WTC11 (cell line): Measurements from ENCODE around the gene WDR90. TPM values are rescaled to one million over a fixed set of nuclear protein-coding genes. Genes with fewer than 3 reads are reported as not detected.

Experiments used
- ATAC-seq: fragments of 200-7000 bp; cut with Tn5 transposase; 2 replicates; pipeline ENCODE4 v1.10.0; 2021; ENCODE audit warnings: mild to moderate bottlenecking, moderate library complexity
- CTCF ChIA-PET: fragments of 300-600 bp; sonication (Branson Sonifier 250); formaldehyde crosslinking; loops from one replicate; lab custom pipeline; 2021; ENCODE audit warnings: antibody characterized with exemption; lab: Charles Lee
- POLR2A ChIA-PET: fragments of 350-600 bp; sonication (Branson Sonifier 250); formaldehyde crosslinking; loops from one replicate; lab custom pipeline; 2021; ENCODE audit warnings: antibody characterized with exemption; lab: Charles Lee
- DNase-seq: peaks from one replicate; pipeline ENCODE4 v3.0.0; 2021; ENCODE audit warnings: low spot score
- H3K27ac Mint-ChIP-seq: 2 replicates; pipeline ENCODE4 v1.8.0; 2021; ENCODE audit warnings: mixed read lengths
- H3K27me3 Mint-ChIP-seq: 2 replicates; pipeline ENCODE4 v1.8.0; 2021; ENCODE audit warnings: low read depth, mild to moderate bottlenecking, moderate library complexity, mixed read lengths
- H3K36me3 Mint-ChIP-seq: 2 replicates; pipeline ENCODE4 v1.8.0; 2021; ENCODE audit warnings: mixed read lengths
- H3K4me1 Mint-ChIP-seq: 2 replicates; pipeline ENCODE4 v1.8.0; 2022; ENCODE audit warnings: mixed read lengths
- H3K4me3 Mint-ChIP-seq: 2 replicates; pipeline ENCODE4 v1.8.0; 2021; ENCODE audit warnings: mild to moderate bottlenecking, moderate library complexity, mixed read lengths
- H3K9me3 Mint-ChIP-seq: 2 replicates; pipeline ENCODE4 v1.8.0; 2021; ENCODE audit warnings: mixed read lengths
- AFF4 ChIP-seq: sonication (generic); formaldehyde crosslinking; IDR thresholded peaks from 2 replicates; pipeline ENCODE4 v1.8.1; 2023; ENCODE audit warnings: mild to moderate bottlenecking, missing genetic modification reagents, borderline replicate concordance
- ATF1 ChIP-seq: sonication (generic); formaldehyde crosslinking; IDR thresholded peaks from 2 replicates; pipeline ENCODE4 v1.8.1; 2023; ENCODE audit warnings: mild to moderate bottlenecking, moderate library complexity, missing genetic modification reagents
- ATF2 ChIP-seq: sonication (generic); formaldehyde crosslinking; IDR thresholded peaks from 2 replicates; pipeline ENCODE4 v1.8.1; 2022; ENCODE audit warnings: low read depth, missing genetic modification reagents, borderline replicate concordance
- CREM ChIP-seq: sonication (generic); formaldehyde crosslinking; IDR thresholded peaks from 2 replicates; pipeline ENCODE4 v1.8.1; 2022; ENCODE audit warnings: mild to moderate bottlenecking, missing genetic modification reagents, moderate library complexity
- CTCF ChIP-seq: fragments of 200-600 bp; IDR thresholded peaks from 2 replicates; pipeline ENCODE4 v1.8.0; 2022; ENCODE audit warnings: antibody characterized with exemption
- ELF4 ChIP-seq: sonication (generic); formaldehyde crosslinking; IDR thresholded peaks from 2 replicates; pipeline ENCODE4 v1.8.1; 2022; ENCODE audit warnings: low read depth, mild to moderate bottlenecking, moderate library complexity, missing genetic modification reagents
- ETV6 ChIP-seq: sonication (generic); formaldehyde crosslinking; IDR thresholded peaks from 2 replicates; pipeline ENCODE4 v1.8.1; 2022; ENCODE audit warnings: mild to moderate bottlenecking, missing genetic modification reagents
- FOXP4 ChIP-seq: sonication (generic); formaldehyde crosslinking; IDR thresholded peaks from 2 replicates; pipeline ENCODE4 v1.8.0; 2022; ENCODE audit warnings: mild to moderate bottlenecking, missing genetic modification reagents
- HMGA2 ChIP-seq: fragments of 250-450 bp; sonication (Bioruptor Pico); IDR thresholded peaks from 2 replicates; pipeline ENCODE4 v1.4.0; 2021; ENCODE audit warnings: mild to moderate bottlenecking, moderate library complexity
- MYBL2 ChIP-seq: sonication (generic); formaldehyde crosslinking; IDR thresholded peaks from 2 replicates; pipeline ENCODE4 v1.8.1; 2023; ENCODE audit warnings: mild to moderate bottlenecking, moderate library complexity, missing genetic modification reagents
- RORB ChIP-seq: fragments of 250-450 bp; sonication (Bioruptor Pico); IDR thresholded peaks from 2 replicates; pipeline ENCODE4 v1.9.0; 2021; ENCODE audit warnings: mild to moderate bottlenecking
- STAT6 ChIP-seq: sonication (generic); formaldehyde crosslinking; conservative IDR thresholded peaks from 2 replicates; pipeline ENCODE4 v1.8.1; 2023; ENCODE audit warnings: mild to moderate bottlenecking, low read depth, missing genetic modification reagents, moderate library complexity
- USF2 ChIP-seq: sonication (generic); formaldehyde crosslinking; IDR thresholded peaks from 2 replicates; pipeline ENCODE4 v1.8.1; 2023; ENCODE audit warnings: mild to moderate bottlenecking, missing genetic modification reagents, moderate library complexity
- ZNF138 ChIP-seq: sonication (generic); formaldehyde crosslinking; conservative IDR thresholded peaks from 2 replicates; pipeline ENCODE4 v1.8.1; 2022; ENCODE audit warnings: mild to moderate bottlenecking, moderate library complexity, missing genetic modification reagents
- ZNF425 ChIP-seq: fragments of 250-450 bp; sonication (Bioruptor Pico); conservative IDR thresholded peaks from 2 replicates; pipeline ENCODE4 v1.9.0; 2021; ENCODE audit warnings: mild to moderate bottlenecking
- ZNF671 ChIP-seq: fragments of 250-450 bp; sonication (Bioruptor Pico); IDR thresholded peaks from 2 replicates; pipeline ENCODE4 v1.8.0; 2021; ENCODE audit warnings: mild to moderate bottlenecking
- total RNA-seq: library from RNA; stranded (reverse); gene quantifications from 3 replicates; pipeline ENCODE4 v1.2.3, GENCODE V29; 2021
- TF ChIP-seq, protein P1 (sequence below): fragments of 250-450 bp; sonication (Bioruptor Pico); IDR thresholded peaks from 2 replicates; pipeline ENCODE4 v1.9.0; 2021; ENCODE audit warnings: mild to moderate bottlenecking

Gene WDR90
- total RNA-seq, 1 experiment from 2014 or later = 75.8 TPM

GRCh38 chr16:644556-644955 is 4.6 kb upstream of the WDR90 start (continued):
- TF ChIP-seq ATF1 (no peak), ZNF138 (CRISPR knock-in tag) (no peak)
- TF ChIP-seq, all 79 proteins: peak for 0

- DNase-seq = no peak
- ATAC-seq = no peak
- Mint-ChIP-seq H3K27ac (no peak overlapping the region), H3K27me3 (no peaks in the 10 kb centered on the region), H3K9me3 (no peaks in the 10 kb centered on the region), H3K4me1 (peaks cover 10% of the 10 kb centered on the region; the same call in 1 of the 2 replicates), H3K36me3 (no peaks in the 10 kb centered on the region), H3K4me3 (no peak overlapping the region)
- ChIA-PET POLR2A (no interaction called here), CTCF (interaction anchor here (6.4 kb wide), 1 partner anchor 14 kb away, joined by 54 read pairs; no protein-coding TSS in a partner anchor)
- no peak for TF ChIP-seq ZNF425 (CRISPR knock-in tag)
- TF ChIP-seq FOXP4 = no peak
- TF ChIP-seq STAT6 (CRISPR knock-in tag) = no peak
- TF ChIP-seq CTCF = no peak
- TF ChIP-seq, protein P1, sequence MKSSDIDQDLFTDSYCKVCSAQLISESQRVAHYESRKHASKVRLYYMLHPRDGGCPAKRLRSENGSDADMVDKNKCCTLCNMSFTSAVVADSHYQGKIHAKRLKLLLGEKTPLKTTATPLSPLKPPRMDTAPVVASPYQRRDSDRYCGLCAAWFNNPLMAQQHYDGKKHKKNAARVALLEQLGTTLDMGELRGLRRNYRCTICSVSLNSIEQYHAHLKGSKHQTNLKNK (CRISPR knock-in tag) = no peak
- no peak for TF ChIP-seq ATF2 (CRISPR knock-in tag)
- TF ChIP-seq ZNF671 (CRISPR knock-in tag) = no peak
- no peak for TF ChIP-seq AFF4 (CRISPR knock-in tag)
- no peak for TF ChIP-seq ETV6 (CRISPR knock-in tag)
- no peak for TF ChIP-seq HMGA2
- no peak for TF ChIP-seq USF2 (CRISPR knock-in tag)
- TF ChIP-seq RORB (CRISPR knock-in tag) = no peak
- no peak for TF ChIP-seq CREM (CRISPR knock-in tag)
- no peak for TF ChIP-seq MYBL2 (CRISPR knock-in tag)
- TF ChIP-seq ELF4 (CRISPR knock-in tag) = no peak
Observed at GRCh38 chr16:645852-646678, 3.1 kb upstream of the WDR90 start.
